Esophagus squamous epithelium (tissue), 4 donors: ENCODE results near the gene ADAM19.

ENCODE experiments used
- POLR2A ChIP-seq, 4 donors: fragments of 450-650 bp; IDR thresholded peaks; one replicate each; pipeline ENCODE4 v1.6.1; 2017; ENCODE audit warnings: antibody characterized with exemption in 4 of 4, mild to moderate bottlenecking in 4 of 4, moderate library complexity in 3 of 4
- TF ChIP-seq, protein P1 (sequence below), 6 experiments: fragments of 450-650 bp in 4 of 6; fragments of 200-600 bp in 2 of 6; sonication (generic) in 2 of 6; IDR thresholded peaks; one replicate each; pipeline ENCODE4 v1.5.1; 2016 to 2019; ENCODE audit warnings: antibody characterized with exemption in 6 of 6, mild to moderate bottlenecking in 4 of 6, moderate library complexity in 4 of 6

DNA sequence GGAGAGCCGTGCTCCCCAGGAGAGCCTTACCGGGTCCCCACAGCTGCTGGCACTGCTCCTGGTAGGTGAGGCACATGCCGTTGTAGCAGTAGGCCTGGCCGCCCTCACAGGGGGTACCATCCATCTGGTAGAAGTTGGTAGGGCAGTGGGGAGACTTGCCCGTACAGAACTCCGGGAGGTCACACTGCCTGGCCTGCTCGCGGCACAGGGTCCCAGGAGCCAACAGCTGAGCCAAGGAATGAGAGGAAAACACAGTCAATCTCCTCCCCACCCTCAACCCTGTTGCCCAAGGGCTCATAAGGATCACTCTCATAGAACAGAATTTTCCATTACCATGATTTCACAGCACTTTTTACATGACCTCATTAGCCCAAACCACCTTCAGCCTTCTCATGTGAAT lies 78.7 kb downstream of the ADAM19 start:
- TF ChIP-seq, protein P1, sequence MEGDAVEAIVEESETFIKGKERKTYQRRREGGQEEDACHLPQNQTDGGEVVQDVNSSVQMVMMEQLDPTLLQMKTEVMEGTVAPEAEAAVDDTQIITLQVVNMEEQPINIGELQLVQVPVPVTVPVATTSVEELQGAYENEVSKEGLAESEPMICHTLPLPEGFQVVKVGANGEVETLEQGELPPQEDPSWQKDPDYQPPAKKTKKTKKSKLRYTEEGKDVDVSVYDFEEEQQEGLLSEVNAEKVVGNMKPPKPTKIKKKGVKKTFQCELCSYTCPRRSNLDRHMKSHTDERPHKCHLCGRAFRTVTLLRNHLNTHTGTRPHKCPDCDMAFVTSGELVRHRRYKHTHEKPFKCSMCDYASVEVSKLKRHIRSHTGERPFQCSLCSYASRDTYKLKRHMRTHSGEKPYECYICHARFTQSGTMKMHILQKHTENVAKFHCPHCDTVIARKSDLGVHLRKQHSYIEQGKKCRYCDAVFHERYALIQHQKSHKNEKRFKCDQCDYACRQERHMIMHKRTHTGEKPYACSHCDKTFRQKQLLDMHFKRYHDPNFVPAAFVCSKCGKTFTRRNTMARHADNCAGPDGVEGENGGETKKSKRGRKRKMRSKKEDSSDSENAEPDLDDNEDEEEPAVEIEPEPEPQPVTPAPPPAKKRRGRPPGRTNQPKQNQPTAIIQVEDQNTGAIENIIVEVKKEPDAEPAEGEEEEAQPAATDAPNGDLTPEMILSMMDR (IDR thresholded peaks at IDR 0.05) = no peak
- no peak for TF ChIP-seq POLR2A (IDR thresholded peaks at IDR 0.05)
